Erythroblast (primary cell): ENCODE results near the gene UGT1A3.

Source experiments
- GATA1 ChIP-seq: IDR thresholded peaks from 2 replicates; pipeline ENCODE4 v1.6.1; 2011; ENCODE audit warnings: low read depth, mild to moderate bottlenecking, control low read depth, low read length, moderate library complexity
- POLR2A ChIP-seq: IDR thresholded peaks from 2 replicates; pipeline ENCODE4 v1.6.1; 2011; ENCODE audit warnings: mild to moderate bottlenecking, low read length

GRCh38 chr2:233799087-233799665 lies 70.3 kb downstream of the UGT1A3 start:
- TF ChIP-seq POLR2A = no peak
- no peak for TF ChIP-seq GATA1
